ENCODE results near the gene DCLK1.
"Not testable (repeated sequence)": the region's sequence is repeated elsewhere in the genome, so short reads cannot be mapped to it uniquely, and the experiment has no call there.

The DCLK1 gene

GRCh38 chr13:35983206-35983605 is 148.0 kb downstream of the DCLK1 start:
- no peak for DNase-seq

- DNase-seq: no peak
These were observed 151.7 kb downstream of the DCLK1 start for GRCh38 chr13:35979361-35979951.

DNA sequence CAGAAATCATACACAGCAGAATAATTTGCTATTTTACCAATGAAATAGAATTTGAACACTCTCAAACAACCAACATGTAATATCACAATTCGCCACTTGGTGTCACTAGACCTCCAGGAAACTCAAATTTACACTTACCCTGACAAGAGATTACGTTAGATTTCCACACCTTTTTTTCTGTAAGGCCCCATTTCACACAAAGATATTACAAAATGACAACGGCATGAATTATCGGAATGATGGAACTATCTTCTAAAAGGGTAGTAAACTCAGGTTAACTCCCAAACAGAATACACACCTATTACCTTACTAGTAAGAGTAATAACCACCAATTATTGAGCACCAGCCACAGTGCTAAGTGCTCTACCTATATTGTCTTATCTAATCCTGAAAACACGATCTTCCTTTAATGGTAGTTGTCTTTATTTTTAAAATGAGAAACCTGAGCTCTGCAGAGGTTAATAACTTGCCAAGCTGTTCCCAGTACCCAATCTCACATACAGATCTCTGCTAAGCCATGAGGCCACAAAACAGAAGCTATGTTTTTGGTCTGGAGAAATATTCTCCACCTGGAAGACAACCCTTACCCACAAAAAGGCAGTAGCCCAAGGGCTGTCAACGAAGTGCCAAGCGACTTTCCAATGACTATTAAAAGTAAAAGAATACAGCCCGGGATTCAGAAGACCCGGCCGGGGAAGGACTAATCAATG is 152.4 kb downstream of the DCLK1 start:
- DNase-seq: peak in 1 of 6 experiments; percentile 1

DNA sequence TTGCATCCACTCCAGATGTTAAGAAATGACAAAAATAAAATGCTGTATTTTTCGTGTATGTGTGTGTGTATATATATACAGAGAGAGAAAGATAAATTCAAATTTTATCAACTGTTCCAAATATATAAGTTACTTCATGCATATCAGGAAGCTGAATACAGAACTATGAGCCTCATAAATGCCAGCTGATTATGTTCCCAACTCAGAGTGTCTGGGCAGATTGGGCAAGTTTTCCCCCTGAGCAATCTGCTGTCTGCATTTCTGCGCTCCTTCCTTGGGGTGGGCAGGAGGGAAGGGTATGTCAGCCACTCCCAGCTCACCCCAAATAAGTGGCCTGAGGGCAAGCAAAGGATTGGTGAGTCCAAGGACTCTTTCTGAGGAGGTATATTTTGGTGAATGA is 154.1 kb downstream of the DCLK1 start:
- DNase-seq: no peak

GRCh38 chr13:35976126-35976525 is 155.1 kb downstream of the DCLK1 start:
- no peak for DNase-seq

DNA sequence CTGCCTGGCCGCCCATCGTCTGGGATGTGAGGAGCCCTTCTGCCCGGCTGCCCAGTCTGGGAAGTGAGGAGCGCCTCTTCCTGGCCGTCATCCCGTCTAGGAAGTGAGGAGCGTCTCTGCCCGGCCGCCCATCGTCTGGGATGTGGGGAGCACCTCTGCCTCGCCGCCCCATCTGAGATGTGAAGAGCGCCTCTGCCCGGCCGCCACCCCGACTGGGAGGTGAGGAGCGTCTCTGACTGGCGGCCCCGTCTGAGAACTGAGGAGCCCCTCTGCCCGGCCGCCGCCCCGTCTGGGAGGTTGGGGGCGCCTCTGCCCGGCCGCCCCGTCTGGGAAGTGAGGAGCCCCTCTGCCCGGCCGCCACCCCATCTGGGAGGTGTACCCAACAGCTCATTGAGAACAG is 164.2 kb downstream of the DCLK1 start:
- not testable (repeated sequence) for DNase-seq

- DNase-seq: no peak
These were observed 165.2 kb downstream of the DCLK1 start for GRCh38 chr13:35966024-35966423.

- no peak for DNase-seq
These were observed 165.8 kb downstream of the DCLK1 start for GRCh38 chr13:35965226-35965927.

DNA sequence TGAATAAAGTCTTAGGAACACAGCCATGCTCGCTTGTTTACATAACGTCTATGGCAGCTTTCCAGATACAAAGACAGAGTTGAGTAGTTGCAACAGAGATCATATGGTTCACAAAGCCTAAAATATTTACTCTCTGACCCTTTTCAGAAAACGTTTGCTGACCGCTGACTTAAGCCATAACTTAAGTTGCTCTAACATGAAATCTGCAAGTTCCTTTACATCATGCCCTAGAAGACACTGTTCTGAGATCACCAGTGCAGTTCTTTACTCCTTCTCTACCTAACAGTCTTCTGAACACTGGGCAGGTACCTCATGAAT is 166.4 kb downstream of the DCLK1 start:
- no peak for DNase-seq

DNA sequence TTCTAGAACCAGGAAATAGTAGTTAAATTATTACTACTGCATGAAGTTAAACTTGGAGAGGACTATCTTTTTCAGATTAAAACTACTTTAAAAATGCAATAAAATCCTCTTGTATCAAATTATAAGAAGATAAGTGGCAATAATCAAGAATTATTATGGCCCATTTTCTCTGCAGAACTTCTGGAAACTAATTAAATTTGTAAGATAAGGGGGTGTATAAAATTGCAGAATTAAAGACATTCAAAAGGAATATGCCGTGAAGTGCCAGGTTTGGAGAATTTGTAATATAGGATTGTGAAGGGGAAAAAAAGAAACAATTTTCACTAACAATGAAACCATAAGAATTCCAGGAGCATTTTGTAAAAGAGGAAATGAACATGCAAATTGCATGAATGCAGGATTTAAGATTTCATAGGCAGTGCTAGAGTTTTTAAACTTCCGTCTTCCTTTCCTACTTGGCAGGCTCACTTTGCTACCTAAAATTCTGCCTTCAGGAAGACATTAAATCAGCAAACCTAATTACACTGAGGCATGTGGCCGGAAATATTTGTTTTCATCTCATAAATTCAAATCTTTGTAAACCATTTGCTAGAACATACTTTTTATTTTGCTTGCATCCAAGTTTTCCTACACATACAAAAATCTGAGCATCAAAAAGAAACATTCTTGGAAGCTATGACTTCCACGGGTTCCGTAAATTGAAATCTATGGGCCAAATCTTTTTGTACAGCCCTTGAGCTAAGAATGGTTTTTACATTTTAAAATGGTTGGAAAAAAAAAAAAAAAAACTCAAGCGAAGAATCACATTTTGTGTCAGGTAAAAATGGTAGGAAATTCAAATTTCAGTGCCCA is 166.9 kb downstream of the DCLK1 start:
- DNase-seq: no peak

GRCh38 chr13:35961461-35962220 is 169.5 kb downstream of the DCLK1 start:
- no peak for DNase-seq

GRCh38 chr13:35961002-35961401 is 170.2 kb downstream of the DCLK1 start:
- DNase-seq: no peak

DNA sequence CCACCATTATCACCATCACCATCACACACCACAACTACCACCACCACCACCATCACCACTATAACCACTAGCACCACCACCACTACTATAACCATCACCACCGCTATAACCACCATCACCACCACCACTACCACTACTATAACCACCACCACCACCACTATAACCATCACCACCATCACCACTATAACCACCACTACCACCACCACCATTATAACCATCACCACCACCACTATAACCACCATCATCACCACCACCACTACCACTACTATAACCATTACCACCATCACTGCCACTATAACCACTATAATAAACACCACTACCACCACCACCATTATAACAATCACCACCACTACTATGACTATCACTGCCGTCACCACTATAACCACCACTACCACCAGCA is 173.2 kb downstream of the DCLK1 start:
- no peak for DNase-seq

DNA sequence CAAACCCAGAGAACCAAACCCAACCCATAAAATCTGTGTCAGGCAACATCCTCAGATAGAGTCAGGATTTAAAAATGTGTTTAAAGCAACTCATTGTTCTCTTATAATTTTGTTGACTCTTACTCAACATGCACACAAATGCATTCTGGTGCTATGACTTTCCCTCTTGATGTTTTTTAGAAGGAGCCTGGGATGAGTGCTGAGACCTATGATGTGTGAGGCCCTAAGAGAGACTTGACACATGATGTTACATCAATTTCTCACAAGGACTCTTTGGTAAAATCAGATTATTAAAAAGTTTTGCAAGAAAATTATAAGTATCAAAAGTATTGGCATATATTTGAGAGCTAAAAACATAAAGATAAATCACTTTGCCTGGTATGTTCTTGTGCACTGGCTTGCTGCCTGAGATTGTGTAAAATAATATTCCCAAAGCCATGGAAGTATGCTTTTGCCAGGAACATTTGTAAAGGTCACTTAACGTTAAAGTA is 173.9 kb downstream of the DCLK1 start:
- DNase-seq: no peak

DNA sequence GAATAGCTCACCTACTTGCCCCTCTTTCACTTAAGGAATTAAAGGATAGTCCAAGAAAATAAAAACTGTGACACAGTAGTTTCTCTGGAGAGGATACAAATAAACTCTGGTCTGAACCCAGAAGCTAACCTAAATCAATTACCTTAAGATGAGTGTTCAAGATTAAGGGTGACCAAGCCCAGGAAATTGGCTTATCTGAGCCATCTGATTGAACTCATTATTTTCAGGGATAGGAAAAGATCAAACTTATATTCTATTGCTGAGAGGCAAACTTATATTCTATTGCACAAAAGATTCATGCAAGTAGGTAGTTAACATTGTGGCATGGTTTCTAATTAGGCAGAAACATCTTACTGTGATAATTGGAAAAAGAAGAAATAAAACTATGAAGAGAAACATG is 175.1 kb downstream of the DCLK1 start:
- DNase-seq: no peak

GRCh38 chr13:35954207-35954560 is 177.0 kb downstream of the DCLK1 start:
- DNase-seq: no peak

GRCh38 chr13:35953537-35954206 is 177.5 kb downstream of the DCLK1 start:
- DNase-seq: no peak

DNA sequence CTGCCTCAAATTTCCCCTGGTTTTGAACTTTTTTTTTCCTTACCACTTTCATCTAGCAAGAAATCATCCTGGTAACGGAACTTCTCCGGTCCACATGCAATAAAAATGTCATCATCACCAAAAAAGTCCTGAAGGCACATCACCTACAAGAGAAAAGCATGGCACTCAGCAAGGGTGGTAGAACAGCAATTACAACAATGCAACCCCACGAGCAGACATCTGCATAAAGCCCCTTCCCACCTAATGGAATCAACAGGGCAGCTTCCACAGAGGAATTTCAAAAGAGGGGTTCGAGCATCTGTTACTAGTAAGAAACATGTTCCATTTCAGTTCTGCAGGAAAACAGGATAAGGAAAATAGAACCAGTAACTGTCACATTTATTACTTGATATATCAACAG is 183.9 kb downstream of the DCLK1 start:
- DNase-seq: no peak

- no peak for DNase-seq
These were observed 185.8 kb downstream of the DCLK1 start for GRCh38 chr13:35945368-35945767.

DNA sequence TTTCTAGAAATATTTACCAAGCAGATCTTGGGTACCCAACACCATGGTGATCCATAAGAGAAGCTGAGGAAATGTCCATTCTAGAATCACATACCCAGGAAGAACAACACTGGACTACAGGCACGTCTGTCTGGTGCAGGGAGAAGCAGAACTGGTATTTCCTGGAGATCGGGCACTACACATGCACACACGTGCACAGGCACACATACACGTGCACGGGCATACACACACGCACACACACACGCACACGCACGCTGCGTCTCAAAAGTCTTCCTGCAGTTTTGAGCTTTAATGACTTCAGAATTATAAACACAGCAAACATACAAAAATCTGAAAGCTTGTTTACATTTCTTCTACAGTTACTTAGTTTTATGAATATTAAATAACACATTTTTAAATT is 189.8 kb downstream of the DCLK1 start:
- no peak for DNase-seq

- no peak for DNase-seq
These were observed 190.4 kb downstream of the DCLK1 start for GRCh38 chr13:35940734-35941133.

All from stimulated activated naive CD4-positive, alpha-beta T cell (primary cell).